K562 (cell line): ENCODE measurements around the gene AFF3.

Source experiments
- PHF21A ChIP-seq: fragments of 450-650 bp; IDR thresholded peaks from 2 replicates; pipeline ENCODE4 v1.6.1; 2017; ENCODE audit warnings: low read depth, borderline replicate concordance
- SMARCC2 ChIP-seq: fragments of 450-650 bp; IDR thresholded peaks from 2 replicates; pipeline ENCODE4 v1.6.1; 2017; ENCODE audit warnings: antibody characterized with exemption, moderate library complexity, mild to moderate bottlenecking, low read depth
- TF ChIP-seq, protein P1 (sequence below): fragments of 450-650 bp; IDR thresholded peaks from 2 replicates; pipeline ENCODE4 v1.6.1; 2016; ENCODE audit warnings: mild to moderate bottlenecking
- TF ChIP-seq, protein P2 (sequence below), 3 experiments: IDR thresholded peaks in 2 of 3; conservative IDR thresholded peaks in 1 of 3; 2 replicates each; pipeline ENCODE4 v1.5.1; 2011 to 2012; ENCODE audit warnings: low read length in 3 of 3, mild to moderate bottlenecking in 3 of 3, control low read depth in 2 of 3, improper control_type of control experiment in 1 of 3, inconsistent platforms in 1 of 3, low read depth in 1 of 3, mixed read lengths in 1 of 3, moderate library complexity in 1 of 3; ENCODE audit not compliant: insufficient read depth in 2 of 3

DNA sequence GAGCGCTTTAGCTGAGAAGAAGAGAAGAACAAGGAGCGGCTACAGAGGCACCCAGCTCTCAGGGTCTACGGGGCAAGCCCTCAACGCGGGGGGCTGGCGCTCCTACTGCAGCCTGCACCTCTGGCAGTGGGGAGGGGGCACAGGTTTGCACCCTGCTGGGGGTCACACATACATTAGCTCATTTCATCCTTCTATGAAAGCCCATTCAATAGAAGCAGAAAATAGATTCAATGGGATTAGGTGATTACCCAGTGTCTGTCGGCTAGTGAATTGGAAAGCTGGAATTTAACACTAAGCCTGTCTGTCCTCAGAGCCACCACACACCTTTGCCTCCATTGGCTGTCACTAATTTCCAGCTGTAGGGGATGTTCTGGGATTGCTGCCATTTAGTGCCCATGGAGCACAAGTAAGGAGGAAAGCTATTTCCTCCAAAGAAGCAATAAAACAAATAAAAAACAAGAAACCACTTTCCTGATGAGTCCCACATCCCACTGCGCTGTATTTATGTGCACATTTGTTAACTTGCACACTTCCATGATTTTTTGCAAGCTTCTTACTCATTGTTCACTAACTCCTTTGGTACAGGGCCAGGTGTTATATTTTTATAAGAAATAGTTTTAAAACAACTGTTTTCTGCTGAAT is 333.0 kb downstream of the AFF3 start:
- TF ChIP-seq, protein P1, sequence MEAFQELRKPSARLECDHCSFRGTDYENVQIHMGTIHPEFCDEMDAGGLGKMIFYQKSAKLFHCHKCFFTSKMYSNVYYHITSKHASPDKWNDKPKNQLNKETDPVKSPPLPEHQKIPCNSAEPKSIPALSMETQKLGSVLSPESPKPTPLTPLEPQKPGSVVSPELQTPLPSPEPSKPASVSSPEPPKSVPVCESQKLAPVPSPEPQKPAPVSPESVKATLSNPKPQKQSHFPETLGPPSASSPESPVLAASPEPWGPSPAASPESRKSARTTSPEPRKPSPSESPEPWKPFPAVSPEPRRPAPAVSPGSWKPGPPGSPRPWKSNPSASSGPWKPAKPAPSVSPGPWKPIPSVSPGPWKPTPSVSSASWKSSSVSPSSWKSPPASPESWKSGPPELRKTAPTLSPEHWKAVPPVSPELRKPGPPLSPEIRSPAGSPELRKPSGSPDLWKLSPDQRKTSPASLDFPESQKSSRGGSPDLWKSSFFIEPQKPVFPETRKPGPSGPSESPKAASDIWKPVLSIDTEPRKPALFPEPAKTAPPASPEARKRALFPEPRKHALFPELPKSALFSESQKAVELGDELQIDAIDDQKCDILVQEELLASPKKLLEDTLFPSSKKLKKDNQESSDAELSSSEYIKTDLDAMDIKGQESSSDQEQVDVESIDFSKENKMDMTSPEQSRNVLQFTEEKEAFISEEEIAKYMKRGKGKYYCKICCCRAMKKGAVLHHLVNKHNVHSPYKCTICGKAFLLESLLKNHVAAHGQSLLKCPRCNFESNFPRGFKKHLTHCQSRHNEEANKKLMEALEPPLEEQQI, result no peak
- TF ChIP-seq, protein P2, sequence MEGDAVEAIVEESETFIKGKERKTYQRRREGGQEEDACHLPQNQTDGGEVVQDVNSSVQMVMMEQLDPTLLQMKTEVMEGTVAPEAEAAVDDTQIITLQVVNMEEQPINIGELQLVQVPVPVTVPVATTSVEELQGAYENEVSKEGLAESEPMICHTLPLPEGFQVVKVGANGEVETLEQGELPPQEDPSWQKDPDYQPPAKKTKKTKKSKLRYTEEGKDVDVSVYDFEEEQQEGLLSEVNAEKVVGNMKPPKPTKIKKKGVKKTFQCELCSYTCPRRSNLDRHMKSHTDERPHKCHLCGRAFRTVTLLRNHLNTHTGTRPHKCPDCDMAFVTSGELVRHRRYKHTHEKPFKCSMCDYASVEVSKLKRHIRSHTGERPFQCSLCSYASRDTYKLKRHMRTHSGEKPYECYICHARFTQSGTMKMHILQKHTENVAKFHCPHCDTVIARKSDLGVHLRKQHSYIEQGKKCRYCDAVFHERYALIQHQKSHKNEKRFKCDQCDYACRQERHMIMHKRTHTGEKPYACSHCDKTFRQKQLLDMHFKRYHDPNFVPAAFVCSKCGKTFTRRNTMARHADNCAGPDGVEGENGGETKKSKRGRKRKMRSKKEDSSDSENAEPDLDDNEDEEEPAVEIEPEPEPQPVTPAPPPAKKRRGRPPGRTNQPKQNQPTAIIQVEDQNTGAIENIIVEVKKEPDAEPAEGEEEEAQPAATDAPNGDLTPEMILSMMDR (IDR thresholded peaks at IDR 0.05 in 2 of 3, conservative IDR thresholded peaks at IDR 0.05 in 1 of 3; ENCODE audit: insufficient read depth in 2 of 3, low read depth in 1 of 3, low read length in 3 of 3), result no peak
- no peak for TF ChIP-seq PHF21A
- no peak for TF ChIP-seq SMARCC2
